H1 (cell line): ENCODE measurements around the gene TSPAN15.

ENCODE experiments used
- HDAC2 ChIP-seq, 2 experiments: fragments of 300-600 bp in 1 of 2; sonication (generic) in 1 of 2; IDR thresholded peaks; 2 replicates each; pipeline ENCODE4 v1.6.1; 2011 to 2012; ENCODE audit warnings: low read depth in 2 of 2, low read length in 2 of 2, mild to moderate bottlenecking in 2 of 2, moderate library complexity in 2 of 2, borderline replicate concordance in 1 of 2, inconsistent platforms in 1 of 2
- PHF8 ChIP-seq: fragments of 200-600 bp; sonication (generic); conservative IDR thresholded peaks from 2 replicates; pipeline ENCODE4 v1.7.1; 2012; ENCODE audit warnings: low read depth, mild to moderate bottlenecking, inconsistent platforms, low read length, moderate library complexity
- POLR2AphosphoS5 ChIP-seq: IDR thresholded peaks from 2 replicates; pipeline ENCODE4 v1.6.1; 2011; ENCODE audit warnings: low read depth, low read length
- SIN3A ChIP-seq, 2 experiments: IDR thresholded peaks in 1 of 2; conservative IDR thresholded peaks in 1 of 2; 2 replicates each; pipeline ENCODE4 v1.6.1; 2011 to 2012; ENCODE audit warnings: low read length in 2 of 2, improper control_type of control experiment in 1 of 2, low read depth in 1 of 2, mild to moderate bottlenecking in 1 of 2
- SP1 ChIP-seq: IDR thresholded peaks from 2 replicates; pipeline ENCODE4 v1.6.1; 2011; ENCODE audit warnings: low read depth, low read length
- SRF ChIP-seq: IDR thresholded peaks from 2 replicates; pipeline ENCODE4 v1.6.1; 2011; ENCODE audit warnings: mild to moderate bottlenecking, low read depth, low read length, moderate library complexity
- ZNF274 ChIP-seq: IDR thresholded peaks from 2 replicates; pipeline ENCODE4 v1.7.0; 2012; ENCODE audit warnings: low read length, borderline replicate concordance; ENCODE audit errors: extremely low read depth
- TF ChIP-seq, protein P1 (sequence below): IDR thresholded peaks from 2 replicates; pipeline ENCODE4 v1.6.1; 2012; ENCODE audit warnings: low read length, inconsistent platforms
- TF ChIP-seq, protein P2 (sequence below), 3 experiments: IDR thresholded peaks; 1 replicate in 2 of 3; 2 replicates in 1 of 3; pipeline versions ENCODE4 v1.5.1 to v1.6.1; 2011; ENCODE audit warnings: low read length in 3 of 3, mild to moderate bottlenecking in 3 of 3, inconsistent platforms in 2 of 3, low read depth in 1 of 3, moderate library complexity in 1 of 3; ENCODE audit not compliant: insufficient read depth in 1 of 3; ENCODE audit errors: control extremely low read depth in 1 of 3

DNA sequence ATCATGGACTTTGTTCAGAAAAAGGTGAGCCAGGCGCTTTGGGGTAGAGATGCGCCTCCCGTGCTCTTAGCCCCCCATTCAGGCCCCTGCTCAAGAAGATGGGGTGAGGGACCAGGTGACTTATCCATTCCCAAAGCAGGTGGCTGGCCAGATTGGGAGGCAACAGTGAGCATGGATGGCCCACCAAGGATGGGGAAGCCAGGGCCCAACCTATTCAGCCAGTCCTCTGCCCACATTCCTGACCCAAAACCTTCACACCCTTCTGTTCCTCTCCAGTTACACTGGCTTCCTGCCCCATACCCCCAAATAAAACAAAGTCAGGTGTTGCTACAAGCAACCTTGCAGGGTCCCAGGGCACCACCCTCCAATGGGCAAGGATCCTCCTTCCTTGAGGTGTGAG is 44.4 kb downstream of the TSPAN15 start:
- no peak for TF ChIP-seq ZNF274
- no peak for TF ChIP-seq PHF8
- TF ChIP-seq POLR2AphosphoS5 = no peak
- TF ChIP-seq SRF = no peak
- TF ChIP-seq SP1 = no peak
- TF ChIP-seq, protein P1, sequence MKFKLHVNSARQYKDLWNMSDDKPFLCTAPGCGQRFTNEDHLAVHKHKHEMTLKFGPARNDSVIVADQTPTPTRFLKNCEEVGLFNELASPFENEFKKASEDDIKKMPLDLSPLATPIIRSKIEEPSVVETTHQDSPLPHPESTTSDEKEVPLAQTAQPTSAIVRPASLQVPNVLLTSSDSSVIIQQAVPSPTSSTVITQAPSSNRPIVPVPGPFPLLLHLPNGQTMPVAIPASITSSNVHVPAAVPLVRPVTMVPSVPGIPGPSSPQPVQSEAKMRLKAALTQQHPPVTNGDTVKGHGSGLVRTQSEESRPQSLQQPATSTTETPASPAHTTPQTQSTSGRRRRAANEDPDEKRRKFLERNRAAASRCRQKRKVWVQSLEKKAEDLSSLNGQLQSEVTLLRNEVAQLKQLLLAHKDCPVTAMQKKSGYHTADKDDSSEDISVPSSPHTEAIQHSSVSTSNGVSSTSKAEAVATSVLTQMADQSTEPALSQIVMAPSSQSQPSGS = no peak
- no peak for TF ChIP-seq SIN3A (conservative IDR thresholded peaks at IDR 0.05 in 1 of 2, IDR thresholded peaks at IDR 0.05 in 1 of 2; ENCODE audit: low read depth in 1 of 2, low read length in 2 of 2)
- TF ChIP-seq, protein P2, sequence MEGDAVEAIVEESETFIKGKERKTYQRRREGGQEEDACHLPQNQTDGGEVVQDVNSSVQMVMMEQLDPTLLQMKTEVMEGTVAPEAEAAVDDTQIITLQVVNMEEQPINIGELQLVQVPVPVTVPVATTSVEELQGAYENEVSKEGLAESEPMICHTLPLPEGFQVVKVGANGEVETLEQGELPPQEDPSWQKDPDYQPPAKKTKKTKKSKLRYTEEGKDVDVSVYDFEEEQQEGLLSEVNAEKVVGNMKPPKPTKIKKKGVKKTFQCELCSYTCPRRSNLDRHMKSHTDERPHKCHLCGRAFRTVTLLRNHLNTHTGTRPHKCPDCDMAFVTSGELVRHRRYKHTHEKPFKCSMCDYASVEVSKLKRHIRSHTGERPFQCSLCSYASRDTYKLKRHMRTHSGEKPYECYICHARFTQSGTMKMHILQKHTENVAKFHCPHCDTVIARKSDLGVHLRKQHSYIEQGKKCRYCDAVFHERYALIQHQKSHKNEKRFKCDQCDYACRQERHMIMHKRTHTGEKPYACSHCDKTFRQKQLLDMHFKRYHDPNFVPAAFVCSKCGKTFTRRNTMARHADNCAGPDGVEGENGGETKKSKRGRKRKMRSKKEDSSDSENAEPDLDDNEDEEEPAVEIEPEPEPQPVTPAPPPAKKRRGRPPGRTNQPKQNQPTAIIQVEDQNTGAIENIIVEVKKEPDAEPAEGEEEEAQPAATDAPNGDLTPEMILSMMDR (IDR thresholded peaks at IDR 0.05; ENCODE audit: control extremely low read depth in 1 of 3, insufficient read depth in 1 of 3, low read depth in 1 of 3, low read length in 3 of 3) = no peak
- no peak for TF ChIP-seq HDAC2 (IDR thresholded peaks at IDR 0.05; ENCODE audit: borderline replicate concordance in 1 of 2, low read depth in 2 of 2, low read length in 2 of 2)
